GM18861 (cell line): ENCODE measurements around the gene RNF217.

Source experiments
- ATAC-seq: cut with Tn5 transposase; IDR thresholded peaks from one replicate; pipeline ENCODE4 v1.9.1; 2021; ENCODE audit not compliant: unreplicated experiment

RNF217 gene

DNA sequence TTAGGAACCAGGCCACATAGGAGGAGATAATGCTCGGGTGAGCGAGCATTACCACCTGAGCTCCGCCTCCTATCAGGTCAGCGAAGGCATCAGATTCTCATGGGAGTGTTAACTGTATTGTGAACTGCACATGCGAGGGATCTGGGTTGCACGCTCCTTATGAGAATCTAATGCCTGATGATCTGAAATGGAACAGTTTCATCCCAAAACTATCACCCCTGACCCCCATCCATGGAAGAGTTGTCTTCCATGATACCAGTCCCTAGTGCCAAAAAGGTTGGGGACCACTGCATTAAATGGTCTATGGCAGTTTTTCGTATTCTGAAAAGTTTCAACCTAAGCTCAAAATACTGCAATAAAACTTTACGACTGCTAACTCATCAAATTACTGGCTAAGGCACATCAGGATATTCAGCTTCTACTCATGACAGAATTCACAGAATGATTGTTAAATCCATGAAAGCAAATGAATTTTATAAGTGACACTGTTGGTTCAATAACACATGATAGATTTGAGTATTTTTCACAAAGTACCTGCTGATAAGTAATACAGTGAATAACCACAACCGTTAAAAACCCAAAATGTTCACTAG is 25.9 kb downstream of the RNF217 start:
- no peak for ATAC-seq

- ATAC-seq: no peak
Measured at GRCh38 chr6:124989136-124989983, 27.1 kb downstream of the RNF217 start.

DNA sequence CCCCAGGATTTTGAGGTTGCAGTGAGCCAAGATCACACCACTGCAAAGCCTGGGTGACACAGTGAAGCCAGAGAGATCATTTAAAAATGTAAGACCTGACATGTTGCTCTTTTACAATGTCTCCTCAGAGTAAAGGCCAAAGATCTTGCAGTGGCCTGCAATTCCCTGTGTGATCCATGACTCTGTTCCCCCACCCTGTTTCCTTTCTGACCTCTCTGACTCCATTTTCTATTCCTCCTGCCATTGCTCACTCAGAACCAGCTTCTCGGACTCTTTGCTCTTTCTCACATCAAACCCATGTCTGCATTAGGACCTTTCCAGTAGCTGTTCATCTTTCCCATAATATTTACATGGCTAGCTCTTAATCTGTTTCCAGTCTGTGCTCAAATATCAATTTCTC is 28.8 kb downstream of the RNF217 start:
- ATAC-seq: no peak

GRCh38 chr6:124991764-124992295 is 29.6 kb downstream of the RNF217 start:
- no peak for ATAC-seq

GRCh38 chr6:124993327-124993726 is 31.1 kb downstream of the RNF217 start:
- no peak for ATAC-seq

DNA sequence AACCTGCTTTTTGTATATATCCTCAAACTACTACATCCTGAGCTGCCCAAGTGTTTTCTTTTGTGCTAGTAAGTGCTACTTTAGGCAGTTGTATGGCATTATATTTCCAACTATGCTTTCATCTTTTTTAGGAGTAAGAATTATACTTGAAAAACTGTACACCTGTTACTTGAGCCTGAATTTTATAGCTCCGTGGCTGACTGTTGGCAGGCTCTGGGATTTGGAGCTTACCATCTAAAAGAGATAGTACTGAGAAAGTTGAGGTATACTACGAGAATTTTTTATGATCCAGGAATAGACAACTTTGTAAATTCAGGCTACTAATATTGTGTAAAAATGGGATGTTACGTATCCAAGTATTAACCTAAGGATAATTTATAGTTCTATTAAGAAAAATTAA is 32.4 kb downstream of the RNF217 start:
- ATAC-seq: no peak

GRCh38 chr6:124995131-124995530 is 32.9 kb downstream of the RNF217 start:
- no peak for ATAC-seq

- ATAC-seq: no peak
Measured at GRCh38 chr6:124995645-124996325, 33.5 kb downstream of the RNF217 start.

GRCh38 chr6:124996411-124996810 is 34.2 kb downstream of the RNF217 start:
- ATAC-seq: no peak

DNA sequence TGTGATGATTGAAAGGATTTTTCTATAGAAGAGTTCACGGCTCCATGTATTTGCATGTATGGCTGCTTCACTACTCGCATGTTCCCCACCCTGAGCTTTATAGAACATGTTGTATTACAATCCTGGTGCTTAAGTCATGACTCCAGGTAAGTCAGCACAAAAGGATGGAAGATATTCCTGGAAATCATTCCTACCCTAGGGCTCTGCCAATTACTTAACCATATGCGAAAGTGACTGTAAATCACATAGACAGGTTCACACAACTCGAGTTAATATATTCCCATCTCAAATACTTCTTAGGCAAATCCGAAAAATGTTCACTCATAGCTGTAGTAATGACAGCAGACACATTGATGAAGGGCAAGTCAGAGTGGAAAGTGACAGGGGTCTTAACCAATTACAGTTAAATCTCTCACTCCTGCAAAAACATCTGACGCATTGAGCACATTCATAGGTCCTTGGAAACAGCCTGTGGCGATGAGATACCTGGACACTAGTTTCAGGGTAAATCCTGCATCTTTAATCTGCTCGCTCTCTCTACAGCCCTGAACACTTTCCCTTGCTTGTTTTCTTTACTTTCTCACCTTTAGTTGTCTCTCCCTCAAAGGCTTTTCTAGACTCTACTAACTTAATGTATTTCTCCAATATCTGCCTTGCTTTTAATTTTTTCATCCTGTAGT is 35.1 kb downstream of the RNF217 start:
- ATAC-seq: no peak

DNA sequence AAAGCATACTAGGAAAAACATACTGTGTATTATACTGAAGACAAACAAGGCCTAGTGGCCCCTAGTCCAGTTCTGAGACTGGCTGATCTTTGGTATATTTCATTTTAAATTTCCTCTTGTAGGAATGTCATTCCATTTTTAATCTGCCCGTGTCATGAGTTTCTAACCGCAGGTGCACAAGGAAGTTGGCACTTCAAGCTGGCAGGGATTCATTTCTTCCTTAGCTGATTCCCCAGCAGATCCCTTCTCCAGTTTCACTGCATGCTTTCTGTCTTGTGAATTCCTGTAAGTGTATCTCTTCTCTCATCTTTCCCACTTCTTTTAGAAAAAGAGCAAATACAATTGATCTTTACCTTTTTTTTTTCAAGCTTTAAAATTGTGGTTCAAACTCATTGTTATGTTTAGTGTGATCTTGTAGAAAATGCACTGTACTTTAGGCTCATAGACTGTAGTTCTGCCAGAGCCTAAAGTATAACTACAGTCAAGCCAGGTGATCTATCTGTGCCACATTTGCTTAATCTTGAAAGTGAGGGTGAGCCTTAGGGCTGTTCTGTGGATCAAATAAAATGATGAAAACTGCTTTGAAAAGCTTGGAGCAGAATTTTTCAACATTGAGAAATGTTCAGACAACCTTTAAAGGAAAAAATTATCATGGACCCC is 37.0 kb downstream of the RNF217 start:
- no peak for ATAC-seq

DNA sequence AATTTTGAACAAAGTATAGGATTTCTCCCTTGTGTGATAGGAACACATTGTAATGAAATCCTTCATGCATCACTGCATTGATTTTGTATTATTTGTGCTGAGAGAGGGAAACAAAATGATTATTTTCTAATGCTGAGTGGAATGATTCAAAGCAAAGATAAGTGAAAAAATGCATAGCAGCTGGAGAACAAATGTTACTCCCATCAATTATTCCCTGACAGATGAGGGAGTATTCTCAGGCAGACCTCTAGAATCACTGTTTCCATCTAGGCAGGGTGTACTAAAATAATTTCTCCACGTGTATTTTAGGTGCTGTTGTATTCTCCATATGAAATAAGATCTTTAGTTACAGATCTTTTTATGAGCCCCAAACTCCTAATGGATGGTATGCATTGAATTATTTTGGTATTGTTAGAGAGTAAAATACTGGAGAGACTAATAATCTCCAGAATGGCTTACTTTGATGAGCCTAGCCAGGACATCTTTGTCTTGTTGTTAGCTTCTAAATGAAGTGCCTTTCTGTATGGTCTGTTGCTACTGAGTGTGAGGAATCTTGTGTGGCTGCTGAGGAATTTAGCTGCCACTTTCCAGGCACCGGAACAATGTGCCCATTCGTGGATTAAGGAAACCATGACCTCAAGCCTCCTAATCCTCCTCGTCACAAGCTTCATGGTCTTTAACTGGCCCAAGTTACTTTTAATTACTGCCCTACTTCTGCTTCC is 39.6 kb downstream of the RNF217 start:
- ATAC-seq: no peak

- ATAC-seq: no peak
Measured at GRCh38 chr6:125002406-125002741, 40.1 kb downstream of the RNF217 start.

GRCh38 chr6:125003070-125003469 is 40.8 kb downstream of the RNF217 start:
- ATAC-seq: no peak

GRCh38 chr6:125004198-125004597 is 42.0 kb downstream of the RNF217 start:
- ATAC-seq: no peak

DNA sequence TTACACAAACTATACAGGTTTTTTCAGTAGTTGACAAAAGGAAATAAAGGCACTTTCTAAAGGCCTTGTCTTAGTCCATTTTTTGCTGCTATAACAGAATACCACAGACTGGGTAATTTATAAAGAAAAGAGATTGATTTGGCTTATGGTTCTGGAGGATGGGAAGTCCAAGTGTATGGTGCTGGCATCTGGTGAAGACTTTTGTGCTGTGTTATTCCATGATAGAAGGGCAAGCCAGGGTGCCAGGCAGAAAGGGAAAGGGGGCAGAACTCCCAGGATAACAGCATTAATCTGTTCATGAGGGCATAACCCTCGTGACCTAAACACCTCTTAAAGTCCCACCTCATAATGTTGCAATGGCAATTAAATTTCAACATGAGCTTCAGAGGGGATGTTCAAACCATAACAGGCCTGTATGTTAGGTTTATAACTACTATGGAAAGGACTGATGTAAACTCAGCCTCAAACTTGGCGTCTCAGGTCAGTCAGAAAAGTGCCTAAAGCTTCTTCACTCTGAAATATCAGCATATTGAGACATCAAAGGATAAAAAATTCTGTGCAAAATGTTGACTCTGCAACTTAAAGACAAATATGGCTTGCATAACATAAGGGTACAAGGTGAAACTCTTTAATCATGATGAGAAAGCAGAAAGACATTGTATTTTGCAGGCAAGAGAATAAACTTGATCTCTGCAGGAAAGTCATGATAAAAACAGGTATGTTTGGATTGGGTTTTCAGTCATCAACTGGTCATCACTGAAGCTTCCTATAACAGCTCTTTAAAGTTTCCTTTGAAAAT is 42.8 kb downstream of the RNF217 start:
- ATAC-seq: no peak

GRCh38 chr6:125008261-125008703 is 46.0 kb downstream of the RNF217 start:
- no peak for ATAC-seq

- no peak for ATAC-seq
Measured at GRCh38 chr6:125008957-125009356, 46.7 kb downstream of the RNF217 start.

DNA sequence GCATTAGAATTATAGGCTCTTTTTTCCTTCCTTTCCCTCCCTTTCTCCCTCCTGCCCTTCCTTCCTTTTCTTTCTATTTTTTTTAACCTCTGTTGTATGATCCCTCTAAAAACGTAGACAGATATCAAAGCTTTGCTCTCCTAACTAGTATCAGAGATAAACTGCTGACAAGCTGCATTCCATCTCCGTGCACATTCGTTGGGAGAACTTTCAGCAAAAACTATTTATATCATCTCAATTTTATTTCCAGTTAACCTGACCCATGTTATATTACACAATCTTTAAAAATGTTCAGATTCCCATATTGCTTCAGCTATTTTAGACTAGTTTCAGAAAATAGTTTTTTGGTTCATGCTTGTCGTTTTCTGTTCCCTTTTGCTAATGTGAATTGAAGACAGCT is 47.3 kb downstream of the RNF217 start:
- ATAC-seq: no peak
